Fibroblast of the aortic adventitia (primary cell): ENCODE data around the gene ZNF805. TPM values are rescaled to one million over a fixed set of nuclear protein-coding genes. Genes with fewer than 3 reads are reported as not detected.

Experiments
- DNase-seq: peaks from one replicate; pipeline ENCODE4 v3.0.0-alpha.2; 2010; ENCODE audit warnings: low read depth
- H3K4me3 ChIP-seq: 2 replicates; pipeline ENCODE4 v1.5.1; 2011; ENCODE audit warnings: low read depth, mild to moderate bottlenecking, control low read depth, low read length, moderate library complexity
- CTCF ChIP-seq: IDR thresholded peaks from 2 replicates; pipeline ENCODE4 v1.5.1; 2011; ENCODE audit warnings: mild to moderate bottlenecking, low read length, control low read depth, inconsistent platforms; ENCODE audit not compliant: insufficient read depth
- total RNA-seq: library from RNA; depleted of rRNA; stranded (reverse); fragments of >200 nt; gene quantifications from 2 replicates; pipeline ENCODE4 v1.2.3, GENCODE V29; 2012; ENCODE audit warnings: low replicate concordance

Gene ZNF805
- total RNA-seq, 1 donor = 23.2 TPM

DNA sequence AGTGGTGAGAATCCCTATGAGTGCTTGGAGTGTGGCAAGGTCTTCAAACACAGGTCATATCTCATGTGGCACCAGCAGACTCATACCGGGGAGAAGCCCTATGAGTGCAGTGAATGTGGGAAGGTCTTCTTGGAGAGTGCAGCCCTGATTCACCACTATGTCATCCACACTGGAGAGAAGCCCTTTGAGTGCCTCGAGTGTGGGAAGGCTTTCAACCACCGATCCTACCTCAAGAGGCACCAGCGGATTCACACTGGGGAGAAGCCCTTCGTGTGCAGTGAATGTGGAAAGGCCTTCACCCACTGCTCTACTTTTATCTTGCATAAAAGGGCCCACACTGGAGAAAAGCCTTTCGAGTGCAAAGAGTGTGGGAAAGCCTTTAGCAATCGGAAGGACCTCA lies 28.3 kb upstream of the ZNF805 start:
- no peak for TF ChIP-seq CTCF
- DNase-seq = no peak

DNA sequence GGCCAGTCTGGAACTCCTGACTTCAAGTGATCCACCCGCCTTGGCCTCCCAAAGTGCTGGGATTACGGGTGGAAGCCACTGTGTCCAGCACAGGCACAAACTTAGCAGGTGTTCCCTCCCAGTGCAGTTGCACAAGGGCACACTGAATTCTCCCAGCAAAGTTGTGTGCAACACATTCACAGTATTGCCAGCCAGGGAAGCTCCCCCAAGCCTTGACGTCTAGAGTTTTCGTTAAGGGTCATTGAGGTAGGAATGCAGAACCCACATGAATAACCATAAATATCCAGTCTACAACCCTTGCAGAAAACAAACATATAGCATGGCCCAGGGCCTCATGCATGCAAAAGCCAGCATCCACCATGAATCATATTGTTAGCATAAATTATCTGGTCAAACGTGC lies 12.9 kb upstream of the ZNF805 start:
- TF ChIP-seq CTCF = no peak
- DNase-seq = no peak
- H3K4me3 ChIP-seq = no peak overlapping the region

More for the DNA sequence above, 28.3 kb upstream of the ZNF805 start:
- no peak overlapping the region for H3K4me3 ChIP-seq

DNA sequence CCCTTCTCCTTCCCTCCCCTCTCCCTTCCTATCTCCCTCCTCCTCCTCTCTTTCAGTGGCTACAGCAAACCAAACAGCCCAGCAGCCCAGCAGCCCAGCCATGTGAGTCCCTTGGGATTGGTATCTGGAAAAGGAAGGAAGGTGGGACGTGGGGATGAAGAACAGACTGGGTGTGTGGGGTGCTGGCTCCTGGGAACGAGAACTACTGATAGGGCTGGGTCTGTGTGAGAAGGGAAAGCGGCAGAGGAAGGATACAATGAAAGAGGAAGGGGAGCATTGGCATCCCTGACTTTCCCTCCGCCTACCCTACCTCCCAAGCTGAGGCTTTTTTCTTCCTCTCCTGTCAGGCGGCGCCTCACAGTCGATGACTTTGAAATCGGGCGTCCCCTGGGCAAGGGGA lies 8.7 kb upstream of the ZNF805 start:
- TF ChIP-seq CTCF = no peak
- no peak for DNase-seq
- H3K4me3 ChIP-seq = no peak overlapping the region

- no peak overlapping the region for H3K4me3 ChIP-seq
- DNase-seq = no peak
- TF ChIP-seq CTCF = no peak
Measured at GRCh38 chr19:57233207-57233606, 7.2 kb upstream of the ZNF805 start.

- no peak for DNase-seq
- H3K4me3 ChIP-seq = peak overlapping the region; percentile 94
- TF ChIP-seq CTCF = no peak
Measured at GRCh38 chr19:57239982-57240310, 486 bp upstream of the ZNF805 start.

- no peak for TF ChIP-seq CTCF
- peak; percentile 41 for DNase-seq
- H3K4me3 ChIP-seq = peak overlapping the region; percentile 94
Measured at GRCh38 chr19:57241176-57241575, 744 bp downstream of the ZNF805 start.

DNA sequence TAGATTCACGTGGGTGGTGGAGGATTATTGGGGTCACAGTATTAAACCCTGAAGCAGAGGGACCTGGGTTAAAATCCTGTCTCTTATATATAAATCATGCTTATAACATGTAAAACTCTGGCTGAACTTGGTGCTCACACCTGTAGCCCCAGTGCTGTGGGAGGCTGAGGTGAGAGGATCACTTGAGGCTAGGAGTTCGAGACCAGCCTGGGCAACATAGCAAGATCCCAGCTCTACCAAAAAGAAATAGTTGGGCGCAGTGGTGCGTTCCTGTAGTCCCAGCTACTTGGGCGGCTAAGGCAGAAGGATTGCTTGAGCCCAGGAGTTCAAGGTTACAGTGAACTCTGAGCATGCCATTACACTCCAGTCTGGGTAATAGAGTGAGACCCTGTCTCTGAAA lies 2.4 kb downstream of the ZNF805 start:
- DNase-seq = no peak
- no peak for TF ChIP-seq CTCF
- no peak overlapping the region for H3K4me3 ChIP-seq
